GM19099 (cell line): ENCODE data around the gene DIRAS1.

Experiments used
- POLR2A ChIP-seq: IDR thresholded peaks from 3 replicates; pipeline ENCODE4 v1.6.1; 2011; ENCODE audit warnings: low read depth; ENCODE audit not compliant: insufficient read length; ENCODE audit errors: extremely low read depth

DIRAS1 gene

GRCh38 chr19:2724148-2724557 lies 3.0 kb upstream of the DIRAS1 start:
- no peak for TF ChIP-seq POLR2A

- TF ChIP-seq POLR2A: no peak
Observed at GRCh38 chr19:2723747-2724146, 2.6 kb upstream of the DIRAS1 start.

GRCh38 chr19:2723345-2723715 lies 2.2 kb upstream of the DIRAS1 start:
- no peak for TF ChIP-seq POLR2A

GRCh38 chr19:2722541-2723344 lies 1.6 kb upstream of the DIRAS1 start:
- TF ChIP-seq POLR2A: no peak

GRCh38 chr19:2721570-2722540 lies 683 bp upstream of the DIRAS1 start:
- TF ChIP-seq POLR2A: no peak

- TF ChIP-seq POLR2A: no peak
Observed at GRCh38 chr19:2719920-2720776, 1.0 kb downstream of the DIRAS1 start.

GRCh38 chr19:2719232-2719735 lies 1.9 kb downstream of the DIRAS1 start:
- no peak for TF ChIP-seq POLR2A

- TF ChIP-seq POLR2A: no peak
Observed at GRCh38 chr19:2717638-2718541, 3.3 kb downstream of the DIRAS1 start.

- no peak for TF ChIP-seq POLR2A
Observed at GRCh38 chr19:2716722-2717637, 4.2 kb downstream of the DIRAS1 start.

- no peak for TF ChIP-seq POLR2A
Observed at GRCh38 chr19:2716275-2716650, 4.9 kb downstream of the DIRAS1 start.

- no peak for TF ChIP-seq POLR2A
Observed at GRCh38 chr19:2715470-2716274, 5.5 kb downstream of the DIRAS1 start.
